ENCODE measurements around the gene FAM3A.

DNA sequence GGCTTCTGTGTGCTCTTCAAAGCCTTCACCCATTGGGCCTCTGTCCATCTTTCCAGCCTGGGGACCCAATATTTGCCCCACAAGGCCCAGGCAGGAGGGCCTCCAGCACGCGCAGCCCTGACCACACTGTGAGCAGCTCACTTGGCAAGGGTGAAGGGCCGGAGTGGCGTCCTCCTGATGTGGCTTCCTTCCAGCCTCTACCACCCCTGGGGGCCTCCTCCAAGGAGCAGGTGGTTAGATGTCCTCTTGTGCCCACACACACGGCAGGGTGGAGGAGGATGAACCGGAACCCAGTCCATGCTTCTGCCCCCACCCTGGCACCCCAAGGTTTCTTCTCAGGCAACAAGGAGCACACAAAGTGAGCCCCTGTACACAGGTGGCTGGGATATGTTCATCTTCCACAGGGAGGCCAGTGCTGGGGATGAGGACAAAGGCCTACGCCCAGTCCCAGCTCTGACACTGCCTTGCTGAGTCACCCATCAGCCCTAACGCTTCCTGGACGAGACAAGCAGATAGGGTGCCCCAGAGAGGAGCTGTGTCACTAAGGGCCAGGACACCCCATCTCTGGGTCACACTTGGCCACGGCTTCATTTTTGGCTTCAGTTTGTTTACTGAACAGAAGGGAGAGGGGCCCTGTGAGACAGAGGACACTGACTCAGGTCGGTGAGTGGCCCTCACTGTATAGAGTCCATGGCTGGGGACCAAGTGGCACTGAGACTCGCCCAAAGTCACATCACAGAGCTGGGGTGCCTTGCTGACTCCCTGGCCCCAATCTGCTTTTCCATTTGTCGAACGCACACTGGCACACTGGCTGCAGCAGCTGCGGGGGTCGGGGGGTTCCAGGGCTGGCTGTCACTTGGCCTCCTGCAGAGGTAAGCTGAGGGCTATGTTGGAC is 31.5 kb downstream of the FAM3A start:
- TF ChIP-seq, protein P1, sequence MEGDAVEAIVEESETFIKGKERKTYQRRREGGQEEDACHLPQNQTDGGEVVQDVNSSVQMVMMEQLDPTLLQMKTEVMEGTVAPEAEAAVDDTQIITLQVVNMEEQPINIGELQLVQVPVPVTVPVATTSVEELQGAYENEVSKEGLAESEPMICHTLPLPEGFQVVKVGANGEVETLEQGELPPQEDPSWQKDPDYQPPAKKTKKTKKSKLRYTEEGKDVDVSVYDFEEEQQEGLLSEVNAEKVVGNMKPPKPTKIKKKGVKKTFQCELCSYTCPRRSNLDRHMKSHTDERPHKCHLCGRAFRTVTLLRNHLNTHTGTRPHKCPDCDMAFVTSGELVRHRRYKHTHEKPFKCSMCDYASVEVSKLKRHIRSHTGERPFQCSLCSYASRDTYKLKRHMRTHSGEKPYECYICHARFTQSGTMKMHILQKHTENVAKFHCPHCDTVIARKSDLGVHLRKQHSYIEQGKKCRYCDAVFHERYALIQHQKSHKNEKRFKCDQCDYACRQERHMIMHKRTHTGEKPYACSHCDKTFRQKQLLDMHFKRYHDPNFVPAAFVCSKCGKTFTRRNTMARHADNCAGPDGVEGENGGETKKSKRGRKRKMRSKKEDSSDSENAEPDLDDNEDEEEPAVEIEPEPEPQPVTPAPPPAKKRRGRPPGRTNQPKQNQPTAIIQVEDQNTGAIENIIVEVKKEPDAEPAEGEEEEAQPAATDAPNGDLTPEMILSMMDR (IDR thresholded peaks at IDR 0.05 in 8 of 11, conservative IDR thresholded peaks at IDR 0.05 in 3 of 11): no peak
- TF ChIP-seq POLR2A (IDR thresholded peaks at IDR 0.05): no peak

Data from spleen (tissue), 7 donors.